H1 (cell line): ENCODE measurements around the gene ETS1. TPM values are rescaled to one million over a fixed set of nuclear protein-coding genes. Genes with fewer than 3 reads are reported as not detected.

ENCODE experiments used
- CTCF ChIA-PET: fragments of 300-600 bp; sonication (Branson Sonifier 250); formaldehyde crosslinking; loops from one replicate; lab custom pipeline; 2021; ENCODE audit not compliant: partially characterized antibody; lab: Charles Lee
- POLR2A ChIA-PET: fragments of 300-600 bp; sonication (Branson Sonifier 250); formaldehyde crosslinking; loops from one replicate; lab custom pipeline; 2021; ENCODE audit warnings: inconsistent platforms; ENCODE audit not compliant: partially characterized antibody; lab: Charles Lee
- DNase-seq, 2 experiments: peaks; one replicate each; pipeline versions ENCODE4 v3.0.0 to v3.0.0-alpha.2; 2010 to 2022; ENCODE audit warnings: low spot score in 2 of 2, low read depth in 1 of 2, mixed read lengths in 1 of 2
- FAIRE-seq: peaks from 2 replicates; lab custom pipeline; 2011; peaks lifted over from hg19 to GRCh38; lab: Jason Lieb, UNC
- H2AFZ ChIP-seq: 2 replicates; pipeline ENCODE4 v1.8.1; 2012; ENCODE audit warnings: low read length, inconsistent platforms
- H2AK5ac ChIP-seq: 2 replicates; pipeline ENCODE4 v1.6.1; 2013; ENCODE audit warnings: low read depth, low read length
- H2BK120ac ChIP-seq: replicated peaks from 2 replicates; pipeline ENCODE3; 2013; ENCODE audit warnings: low read depth, low read length, inconsistent platforms
- H2BK12ac ChIP-seq: 2 replicates; pipeline ENCODE4 v1.6.1; 2013; ENCODE audit warnings: low read depth, low read length
- H2BK15ac ChIP-seq: 2 replicates; pipeline ENCODE4 v1.6.1; 2013; ENCODE audit warnings: low read length
- H2BK20ac ChIP-seq: 2 replicates; pipeline ENCODE4 v1.6.1; 2013; ENCODE audit warnings: low read length
- H2BK5ac ChIP-seq: 2 replicates; pipeline ENCODE4 v1.6.1; 2013; ENCODE audit warnings: low read depth, low read length
- H3K14ac ChIP-seq: 2 replicates; pipeline ENCODE4 v1.6.1; 2013; ENCODE audit warnings: inconsistent platforms; ENCODE audit not compliant: insufficient read length
- H3K18ac ChIP-seq: 2 replicates; pipeline ENCODE4 v1.6.1; 2013; ENCODE audit warnings: low read length; ENCODE audit errors: extremely low read depth
- H3K23ac ChIP-seq: 2 replicates; pipeline ENCODE4 v1.6.1; 2013; ENCODE audit warnings: inconsistent platforms; ENCODE audit not compliant: insufficient read length
- H3K23me2 ChIP-seq: 2 replicates; pipeline ENCODE4 v1.6.1; 2013; ENCODE audit warnings: low read depth, low read length
- H3K27ac ChIP-seq: 2 replicates; pipeline ENCODE4 v1.6.1; 2011; ENCODE audit warnings: low read depth, low read length, inconsistent platforms
- H3K27me3 ChIP-seq, 4 experiments: replicated peaks in 1 of 4; 1 replicate in 1 of 4; 2 replicates in 3 of 4; pipeline versions ENCODE4 v1.6.1 to v1.8.1; 2011 to 2013; ENCODE audit warnings: low read length in 3 of 4, mild to moderate bottlenecking in 3 of 4, inconsistent platforms in 2 of 4, mixed read lengths in 2 of 4, moderate library complexity in 1 of 4; ENCODE audit not compliant: control insufficient read depth in 3 of 4, insufficient read depth in 3 of 4; ENCODE audit errors: extremely low read depth in 1 of 4
- H3K36me3 ChIP-seq, 4 experiments: 2 replicates each; pipeline versions ENCODE4 v1.6.1 to v1.8.1; 2011 to 2013; ENCODE audit warnings: mild to moderate bottlenecking in 4 of 4, low read length in 3 of 4, moderate library complexity in 2 of 4, control low read depth in 1 of 4, inconsistent platforms in 1 of 4; ENCODE audit not compliant: insufficient read depth in 4 of 4, control insufficient read depth in 2 of 4
- H3K4ac ChIP-seq: replicated peaks from 2 replicates; pipeline ENCODE3; 2013; ENCODE audit warnings: low read length, low read depth, mixed read lengths, inconsistent platforms; ENCODE audit not compliant: insufficient read length
- H3K4me1 ChIP-seq, 4 experiments: replicated peaks in 1 of 4; 1 replicate in 1 of 4; 2 replicates in 3 of 4; pipeline versions ENCODE4 v1.6.1 to v1.8.1; 2011 to 2013; ENCODE audit warnings: low read length in 3 of 4, inconsistent platforms in 2 of 4, mixed read lengths in 1 of 4; ENCODE audit not compliant: insufficient read depth in 4 of 4, control insufficient read depth in 3 of 4
- H3K4me2 ChIP-seq, 2 experiments: 2 replicates each; pipeline versions ENCODE4 v1.6.1 to v1.8.1; 2011 to 2013; ENCODE audit warnings: low read depth in 2 of 2, low read length in 2 of 2, control low read depth in 1 of 2, inconsistent platforms in 1 of 2, mild to moderate bottlenecking in 1 of 2; ENCODE audit not compliant: insufficient read depth in 1 of 2
- H3K4me3 ChIP-seq, 4 experiments: fragments of 200-600, 300-600 bp in 1 of 4; sonication (generic), shearing (Covaris generic), sonication (Bioruptor Twin) in 1 of 4; 2 replicates each; pipeline versions ENCODE4 v1.5.1 to v1.8.1; 2011 to 2016; ENCODE audit warnings: low read length in 4 of 4, low read depth in 3 of 4, control low read depth in 2 of 4, inconsistent platforms in 2 of 4, mild to moderate bottlenecking in 2 of 4, mixed read lengths in 1 of 4, moderate library complexity in 1 of 4; ENCODE audit not compliant: insufficient read depth in 2 of 4; ENCODE audit errors: extremely low read depth in 1 of 4
- H3K56ac ChIP-seq: replicated peaks from 2 replicates; pipeline ENCODE3; 2013; ENCODE audit warnings: low read depth, mild to moderate bottlenecking, mixed read lengths, low read length, inconsistent platforms; ENCODE audit not compliant: insufficient read length
- H3K79me1 ChIP-seq: 2 replicates; pipeline ENCODE4 v1.6.1; 2013; ENCODE audit warnings: low read depth, low read length, control low read depth
- H3K79me2 ChIP-seq, 2 experiments: 2 replicates each; pipeline versions ENCODE4 v1.6.1 to v1.8.1; 2012 to 2013; ENCODE audit warnings: low read length in 2 of 2, mild to moderate bottlenecking in 2 of 2, inconsistent platforms in 1 of 2; ENCODE audit not compliant: insufficient read depth in 2 of 2, control insufficient read depth in 1 of 2
- H3K9ac ChIP-seq, 4 experiments: replicated peaks in 1 of 4; 1 replicate in 1 of 4; 2 replicates in 3 of 4; pipeline versions ENCODE4 v1.6.1 to v1.8.1; 2011 to 2013; ENCODE audit warnings: low read depth in 3 of 4, low read length in 3 of 4, control low read depth in 2 of 4, mild to moderate bottlenecking in 2 of 4, moderate library complexity in 2 of 4, inconsistent platforms in 1 of 4; ENCODE audit errors: extremely low read depth in 1 of 4
- H3K9me3 ChIP-seq, 2 experiments: 2 replicates each; pipeline versions ENCODE4 v1.6.1 to v1.8.1; 2012 to 2013; ENCODE audit warnings: mild to moderate bottlenecking in 2 of 2, moderate library complexity in 2 of 2, control low read depth in 1 of 2, inconsistent platforms in 1 of 2, low read depth in 1 of 2, low read length in 1 of 2, mixed read lengths in 1 of 2; ENCODE audit not compliant: insufficient read depth in 2 of 2
- H4K20me1 ChIP-seq, 2 experiments: replicated peaks in 1 of 2; 2 replicates each; pipeline versions ENCODE3 to v1.8.1; 2011 to 2013; ENCODE audit warnings: inconsistent platforms in 2 of 2, low read length in 2 of 2, mild to moderate bottlenecking in 1 of 2; ENCODE audit not compliant: insufficient read depth in 2 of 2, control insufficient read depth in 1 of 2
- H4K5ac ChIP-seq: 2 replicates; pipeline ENCODE4 v1.6.1; 2013; ENCODE audit warnings: low read length, low read depth, mixed read lengths, inconsistent platforms; ENCODE audit not compliant: insufficient read length
- H4K8ac ChIP-seq: 2 replicates; pipeline ENCODE4 v1.8.0; 2013; ENCODE audit warnings: mild to moderate bottlenecking, moderate library complexity, low read length, inconsistent platforms; ENCODE audit not compliant: insufficient read depth; ENCODE audit errors: extremely low read depth
- H4K91ac ChIP-seq: replicated peaks from 2 replicates; pipeline ENCODE3; 2013; ENCODE audit warnings: low read length, mixed read lengths, inconsistent platforms; ENCODE audit not compliant: insufficient read length
- BCL11A ChIP-seq, 2 experiments: IDR thresholded peaks; one replicate each; pipeline ENCODE4 v1.6.1; 2011; ENCODE audit warnings: low read depth in 2 of 2, low read length in 2 of 2, mild to moderate bottlenecking in 2 of 2
- EP300 ChIP-seq, 2 experiments: IDR thresholded peaks; 1 replicate in 1 of 2; 2 replicates in 1 of 2; pipeline ENCODE4 v1.6.1; 2011 to 2012; ENCODE audit warnings: low read depth in 2 of 2, low read length in 2 of 2, mild to moderate bottlenecking in 2 of 2, borderline replicate concordance in 1 of 2, inconsistent platforms in 1 of 2, moderate library complexity in 1 of 2
- KDM5A ChIP-seq: fragments of 200-600 bp; IDR thresholded peaks from 2 replicates; pipeline ENCODE4 v1.7.1; 2012; ENCODE audit warnings: mild to moderate bottlenecking, low read length, inconsistent platforms, mixed read lengths
- NANOG ChIP-seq: IDR thresholded peaks from 2 replicates; pipeline ENCODE4 v1.6.1; 2011; ENCODE audit warnings: low read length, low read depth, mild to moderate bottlenecking, inconsistent platforms; ENCODE audit not compliant: insufficient read depth, poor library complexity, severe bottlenecking
- SIX5 ChIP-seq: IDR thresholded peaks from 2 replicates; pipeline ENCODE4 v1.6.1; 2011; ENCODE audit warnings: mild to moderate bottlenecking, low read depth, low read length
- SUZ12 ChIP-seq: fragments of 200-600 bp; sonication (generic); IDR thresholded peaks from 2 replicates; pipeline ENCODE4 v1.6.1; 2012; ENCODE audit warnings: mild to moderate bottlenecking, inconsistent platforms, low read length, moderate library complexity, mixed read lengths
- TBP ChIP-seq: IDR thresholded peaks from 2 replicates; pipeline ENCODE4 v1.6.1; 2011; ENCODE audit warnings: low read depth, low read length, improper control_type of control experiment
- TEAD4 ChIP-seq: IDR thresholded peaks from 2 replicates; pipeline ENCODE4 v1.6.1; 2012; ENCODE audit warnings: low read depth, low read length, inconsistent platforms, mixed read lengths
- WGBS, 2 experiments: shearing (Covaris generic) in 1 of 2; methylation state at CpG; one replicate each; pipeline versions ENCODE4 v1.1.6 to v1.1.7; 2013 to 2015; ENCODE audit warnings: low lambda C conversion rate in 2 of 2, mixed read lengths in 2 of 2, inconsistent platforms in 1 of 2, low coverage in 1 of 2, missing lambda C conversion rate in 1 of 2; ENCODE audit not compliant: insufficient replicate concordance in 2 of 2, insufficient coverage in 1 of 2, insufficient read length in 1 of 2; ENCODE audit errors: extremely low coverage in 1 of 2, missing lambda C conversion rate in 1 of 2; 5-methylcytosine and 5-hydroxymethylcytosine counted together
- polyA plus RNA-seq, 7 experiments: library from polyadenylated mRNA; depleted of rRNA in 3 of 7; stranded (reverse) in 5 of 7; unstranded in 2 of 7; fragments of >200 nt in 5 of 7; fragments of 200-250 nt in 2 of 7; gene quantifications; 1 replicate in 5 of 7; 2 replicates in 1 of 7; 4 replicates in 1 of 7; pipeline versions ENCODE4 v1.2.1 to v1.2.3, GENCODE V29; 2011 to 2013; ENCODE audit warnings: missing spikeins in 2 of 7, mixed read lengths in 2 of 7
- total RNA-seq: library from RNA; stranded (reverse); fragmentation: NEBNext Ultra II Directional; extraction: Animal tissue kit (Norgen Biotek cat#: 25700); gene quantifications from 2 replicates; pipeline ENCODE4 v1.2.1, GENCODE V29; 2021

ETS1 gene
- total and polyA plus RNA-seq, 2 of the 8 experiments (the other 6 are each of a cell fraction or from before 2014, with no cell fraction given) = 10.0 to 35.3 TPM

GRCh38 chr11:128497061-128497775, 90.1 kb downstream of the ETS1 start:
- peaks cover 0 to 12% (median 4%) of the 10 kb centered on the region in 4 experiments; a peak in 3 of 7 replicates for H3K4me1 ChIP-seq
- 80% methylated on average over 7 of the region's 7 CpGs; no CpG with 5 or more reads in 1 of the 2 experiments for WGBS, 2 experiments
- no peaks in the 10 kb centered on the region for H3K36me3 ChIP-seq
- no peaks in the 10 kb centered on the region; a peak in 1 of 4 replicates for H3K79me2 ChIP-seq
- H3K9me3 ChIP-seq = no peaks in the 10 kb centered on the region
- H2BK120ac ChIP-seq = no peak overlapping the region
- no peak overlapping the region for H2AFZ ChIP-seq
- no peak overlapping the region for H3K23ac ChIP-seq
- H2BK12ac ChIP-seq = no peak overlapping the region
- no peak overlapping the region for H2BK20ac ChIP-seq
- no peak overlapping the region for H3K56ac ChIP-seq
- H3K4ac ChIP-seq = no peak overlapping the region
- H3K18ac ChIP-seq = no peak overlapping the region
- H4K5ac ChIP-seq = no peak overlapping the region
- no peak overlapping the region for H2BK5ac ChIP-seq
- FAIRE-seq (no peak), DNase-seq (no peak)
- no peaks in the 10 kb centered on the region for H3K27me3 ChIP-seq
- H3K23me2 ChIP-seq = no peaks in the 10 kb centered on the region
- H2BK15ac ChIP-seq = no peak overlapping the region
- POLR2A ChIA-PET = interaction anchor here (1.6 kb wide), 1 partner anchor 15 kb away, joined by 3 read pairs; no protein-coding TSS in a partner anchor
- H4K8ac ChIP-seq = no peak overlapping the region
- H3K4me3 ChIP-seq = no peak overlapping the region
- H3K4me2 ChIP-seq = no peak overlapping the region
- H3K14ac ChIP-seq = no peak overlapping the region
- H3K9ac ChIP-seq = no peak overlapping the region
- CTCF ChIA-PET = interaction anchor here (1.2 to 1.5 kb wide), 3 partner anchors 9 to 330 kb away, joined by 3 to 4 read pairs (median 3); no protein-coding TSS in a partner anchor
- H4K91ac ChIP-seq = no peak overlapping the region
- H2AK5ac ChIP-seq = no peak overlapping the region
- no peaks in the 10 kb centered on the region for H4K20me1 ChIP-seq
- H3K27ac ChIP-seq = 0 out of 2 replicates have a peak overlapping the region, but pooled peaks have one; percentile 15
- H3K79me1 ChIP-seq = no peaks in the 10 kb centered on the region
- TF ChIP-seq TBP (no peak), BCL11A (IDR thresholded peaks at IDR 0.05; ENCODE audit: low read depth in 2 of 2, low read length in 2 of 2) (no peak), KDM5A (no peak), NANOG (no peak), SIX5 (no peak), EP300 (IDR thresholded peaks at IDR 0.05; ENCODE audit: borderline replicate concordance in 1 of 2, low read depth in 2 of 2, low read length in 2 of 2) (no peak), SUZ12 (no peak), TEAD4 (no peak)
